ENCODE results near the gene PTGS1.
"Not testable (repeated sequence)": the region's sequence is repeated elsewhere in the genome, so short reads cannot be mapped to it uniquely, and the experiment has no call there.

The PTGS1 gene

GRCh38 chr9:122355336-122355875 is 15.4 kb upstream of the PTGS1 start:
- TF ChIP-seq YY1 (IDR thresholded peaks at IDR 0.05; ENCODE audit: insufficient read depth, insufficient read length) (no peak), SUZ12 (IDR thresholded peaks at IDR 0.05; ENCODE audit: extremely low read depth, insufficient read depth, insufficient read length) (no peak), ZNF274 (IDR thresholded peaks at IDR 0.05; ENCODE audit: low read depth, low read length) (no peak)
- no peaks in the 10 kb centered on the region for H3K4me1 ChIP-seq (ENCODE audit: insufficient read depth, insufficient read length)
- H3K27me3 ChIP-seq (ENCODE audit: insufficient read depth, insufficient read length) = peaks cover under 1% of the 10 kb centered on the region
- peaks cover 13% of the 10 kb centered on the region for H3K9me3 ChIP-seq (ENCODE audit: insufficient read depth, low read length)
- DNase-seq (ENCODE audit: low read depth, low spot score) = no peak
- no peak overlapping the region for H3K9ac ChIP-seq (ENCODE audit: insufficient read length, low read depth)
- no peaks in the 10 kb centered on the region for H3K36me3 ChIP-seq (ENCODE audit: insufficient read depth, insufficient read length, low read length)
- H3K4me3 ChIP-seq (ENCODE audit: insufficient read length, low read depth) = no peak overlapping the region

DNA sequence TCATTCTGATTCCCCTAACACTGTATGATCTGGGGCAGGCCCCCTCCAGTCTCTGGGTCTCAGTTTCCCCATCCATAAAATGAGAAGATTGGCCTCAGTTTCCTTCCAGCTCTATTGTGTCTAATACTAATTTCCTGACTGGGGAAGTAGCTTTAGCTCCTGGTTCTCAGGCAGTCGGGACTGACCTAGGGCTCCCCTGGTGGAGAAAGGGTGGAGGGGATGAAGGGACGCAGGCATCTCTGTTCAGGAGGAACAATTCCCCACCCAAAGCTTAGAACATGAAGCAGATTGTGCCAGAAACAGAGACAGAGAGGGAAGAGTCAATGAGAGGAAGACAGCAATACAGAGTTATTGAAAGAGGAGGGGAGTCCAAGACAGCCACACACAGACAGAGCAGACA is 14.2 kb upstream of the PTGS1 start:
- TF ChIP-seq SUZ12 (IDR thresholded peaks at IDR 0.05; ENCODE audit: extremely low read depth, insufficient read depth, insufficient read length) (no peak), YY1 (IDR thresholded peaks at IDR 0.05; ENCODE audit: insufficient read depth, insufficient read length) (no peak), ZNF274 (IDR thresholded peaks at IDR 0.05; ENCODE audit: low read depth, low read length) (no peak)
- no peak overlapping the region for H3K9ac ChIP-seq (ENCODE audit: insufficient read length, low read depth)
- peaks cover 13% of the 10 kb centered on the region for H3K9me3 ChIP-seq (ENCODE audit: insufficient read depth, low read length)
- H3K4me1 ChIP-seq (ENCODE audit: insufficient read depth, insufficient read length) = no peaks in the 10 kb centered on the region
- H3K27me3 ChIP-seq (ENCODE audit: insufficient read depth, insufficient read length) = no peaks in the 10 kb centered on the region
- no peak for DNase-seq (ENCODE audit: low read depth, low spot score)
- no peak overlapping the region for H3K4me3 ChIP-seq (ENCODE audit: insufficient read length, low read depth)
- H3K36me3 ChIP-seq (ENCODE audit: insufficient read depth, insufficient read length, low read length) = no peaks in the 10 kb centered on the region

DNA sequence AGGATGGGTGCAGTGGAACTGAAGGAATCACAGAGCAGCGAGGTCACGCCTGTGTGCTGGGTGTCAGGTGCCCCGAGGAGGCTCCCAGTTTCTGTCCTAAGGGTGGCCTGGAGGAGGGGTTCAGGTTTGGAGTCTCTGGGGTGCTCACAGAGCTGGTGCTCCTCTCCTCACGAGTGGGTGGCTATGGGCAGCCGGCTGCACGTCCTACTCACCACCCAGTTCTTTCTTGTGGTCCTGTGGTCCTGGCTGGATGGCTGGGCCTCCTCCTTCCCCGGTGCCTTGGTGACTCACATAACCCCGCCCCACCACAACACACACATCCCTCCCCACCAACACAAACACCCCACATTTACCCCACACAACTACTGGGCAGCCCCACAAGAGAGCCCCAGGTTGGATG is 9.9 kb upstream of the PTGS1 start:
- Histone ChIP-seq H3K9ac (ENCODE audit: insufficient read length, low read depth) (no peak overlapping the region), H3K36me3 (ENCODE audit: insufficient read depth, insufficient read length, low read length) (no peaks in the 10 kb centered on the region), H3K9me3 (ENCODE audit: insufficient read depth, low read length) (no peaks in the 10 kb centered on the region), H3K4me1 (ENCODE audit: insufficient read depth, insufficient read length) (no peaks in the 10 kb centered on the region), H3K27me3 (ENCODE audit: insufficient read depth, insufficient read length) (no peaks in the 10 kb centered on the region), H3K4me3 (ENCODE audit: insufficient read length, low read depth) (no peak overlapping the region)
- TF ChIP-seq YY1 (IDR thresholded peaks at IDR 0.05; ENCODE audit: insufficient read depth, insufficient read length) (no peak), ZNF274 (IDR thresholded peaks at IDR 0.05; ENCODE audit: low read depth, low read length) (no peak), SUZ12 (IDR thresholded peaks at IDR 0.05; ENCODE audit: extremely low read depth, insufficient read depth, insufficient read length) (no peak)
- DNase-seq (ENCODE audit: low read depth, low spot score) = no peak

- not testable (repeated sequence) for H3K9ac ChIP-seq (ENCODE audit: insufficient read length, low read depth); H3K9me3 ChIP-seq (ENCODE audit: insufficient read depth, low read length); H3K27me3 ChIP-seq (ENCODE audit: insufficient read depth, insufficient read length); DNase-seq (ENCODE audit: low read depth, low spot score); H3K4me1 ChIP-seq (ENCODE audit: insufficient read depth, insufficient read length); H3K4me3 ChIP-seq (ENCODE audit: insufficient read length, low read depth); H3K36me3 ChIP-seq (ENCODE audit: insufficient read depth, insufficient read length, low read length)
Measured at GRCh38 chr9:122363131-122363530, 7.7 kb upstream of the PTGS1 start.

DNA sequence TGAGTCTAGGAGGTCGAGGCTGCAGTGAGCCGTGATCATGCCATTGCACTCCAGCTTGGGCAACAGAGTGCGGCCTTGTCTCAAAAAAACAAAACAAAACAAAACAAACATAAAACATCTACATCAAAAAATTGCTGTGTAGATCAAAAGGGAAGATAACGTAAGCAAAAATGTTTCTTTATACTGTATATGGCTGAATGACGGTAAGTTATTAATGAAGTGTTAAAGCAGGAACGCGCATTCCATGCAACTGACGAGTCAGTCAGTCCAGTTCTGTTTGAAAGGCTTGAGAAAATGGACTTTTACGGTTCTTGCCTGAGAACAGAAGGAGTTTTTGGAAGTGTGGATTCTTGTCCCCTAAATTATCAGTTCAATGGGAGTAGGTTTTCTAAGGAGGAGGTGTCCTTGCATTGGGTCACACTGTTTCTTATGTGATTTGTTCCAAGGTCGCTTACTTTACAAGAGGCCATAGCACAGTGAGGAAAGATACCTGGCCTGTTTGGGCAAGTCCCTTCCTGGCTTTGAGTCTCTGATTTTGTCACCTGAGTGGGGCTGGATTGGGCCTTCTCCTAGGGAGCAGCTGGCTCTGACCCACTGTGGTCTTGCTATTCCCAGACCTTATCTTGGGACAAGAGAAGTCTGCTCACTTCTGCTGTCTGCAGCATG is 6.6 kb upstream of the PTGS1 start:
- H3K36me3 ChIP-seq (ENCODE audit: insufficient read depth, insufficient read length, low read length) = no peaks in the 10 kb centered on the region
- H3K27me3 ChIP-seq (ENCODE audit: insufficient read depth, insufficient read length) = peaks cover 9% of the 10 kb centered on the region
- TF ChIP-seq SUZ12 (IDR thresholded peaks at IDR 0.05; ENCODE audit: extremely low read depth, insufficient read depth, insufficient read length) (no peak), ZNF274 (IDR thresholded peaks at IDR 0.05; ENCODE audit: low read depth, low read length) (no peak), YY1 (IDR thresholded peaks at IDR 0.05; ENCODE audit: insufficient read depth, insufficient read length) (no peak)
- H3K4me1 ChIP-seq (ENCODE audit: insufficient read depth, insufficient read length) = peaks cover 4% of the 10 kb centered on the region
- peaks cover 8% of the 10 kb centered on the region; the same call in 1 of the 2 replicates for H3K9me3 ChIP-seq (ENCODE audit: insufficient read depth, low read length)
- no peak for DNase-seq (ENCODE audit: low read depth, low spot score)
- no peak overlapping the region for H3K9ac ChIP-seq (ENCODE audit: insufficient read length, low read depth)
- no peak overlapping the region for H3K4me3 ChIP-seq (ENCODE audit: insufficient read length, low read depth)

- TF ChIP-seq SUZ12 (IDR thresholded peaks at IDR 0.05; ENCODE audit: extremely low read depth, insufficient read depth, insufficient read length) (no peak), ZNF274 (IDR thresholded peaks at IDR 0.05; ENCODE audit: low read depth, low read length) (no peak), YY1 (IDR thresholded peaks at IDR 0.05; ENCODE audit: insufficient read depth, insufficient read length) (no peak)
- H3K9me3 ChIP-seq (ENCODE audit: insufficient read depth, low read length) = peaks cover 8% of the 10 kb centered on the region; the same call in 1 of the 2 replicates
- H3K4me3 ChIP-seq (ENCODE audit: insufficient read length, low read depth) = no peak overlapping the region
- H3K36me3 ChIP-seq (ENCODE audit: insufficient read depth, insufficient read length, low read length) = no peaks in the 10 kb centered on the region
- H3K4me1 ChIP-seq (ENCODE audit: insufficient read depth, insufficient read length) = peaks cover 4% of the 10 kb centered on the region
- DNase-seq (ENCODE audit: low read depth, low spot score) = no peak
- H3K9ac ChIP-seq (ENCODE audit: insufficient read length, low read depth) = no peak overlapping the region
- H3K27me3 ChIP-seq (ENCODE audit: insufficient read depth, insufficient read length) = peaks cover 14% of the 10 kb centered on the region
Measured at GRCh38 chr9:122364783-122365150, 6.1 kb upstream of the PTGS1 start.

DNA sequence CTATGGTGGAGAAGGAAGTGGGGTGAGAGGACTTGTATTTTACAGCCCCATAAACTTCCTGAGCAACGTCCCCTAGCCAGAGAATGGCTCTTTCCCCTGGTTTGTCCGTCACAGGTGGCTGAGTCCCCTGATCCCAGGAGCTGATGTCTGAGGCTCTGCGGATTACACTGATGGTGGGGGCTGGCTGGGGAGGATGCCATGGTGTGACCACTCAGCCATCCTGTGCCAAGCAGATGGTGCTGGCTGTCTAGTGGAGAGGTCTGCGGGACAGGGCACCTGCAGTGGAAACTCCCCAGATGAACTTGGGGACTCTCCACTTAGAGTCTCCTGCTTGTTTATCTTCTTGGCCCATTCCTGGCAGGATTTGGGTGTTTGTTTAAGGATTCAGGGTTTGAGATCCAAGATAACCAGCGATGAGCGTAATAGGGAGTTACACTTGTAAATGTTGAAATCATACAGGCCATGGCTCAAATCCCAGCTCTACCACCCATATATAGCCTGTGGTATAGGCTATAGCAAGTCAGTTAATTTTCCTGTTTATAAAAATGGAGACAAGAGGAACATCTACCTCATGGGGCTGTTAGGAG is 4.7 kb upstream of the PTGS1 start:
- DNase-seq (ENCODE audit: low read depth, low spot score) = no peak
- Histone ChIP-seq H3K9ac (ENCODE audit: insufficient read length, low read depth) (no peak overlapping the region), H3K36me3 (ENCODE audit: insufficient read depth, insufficient read length, low read length) (no peaks in the 10 kb centered on the region), H3K9me3 (ENCODE audit: insufficient read depth, low read length) (peaks cover 8% of the 10 kb centered on the region; the same call in 1 of the 2 replicates), H3K27me3 (ENCODE audit: insufficient read depth, insufficient read length) (peaks cover 26% of the 10 kb centered on the region), H3K4me3 (ENCODE audit: insufficient read length, low read depth) (no peak overlapping the region), H3K4me1 (ENCODE audit: insufficient read depth, insufficient read length) (peaks cover 4% of the 10 kb centered on the region)
- no peak for TF ChIP-seq ZNF274 (IDR thresholded peaks at IDR 0.05; ENCODE audit: low read depth, low read length)
- no peak for TF ChIP-seq SUZ12 (IDR thresholded peaks at IDR 0.05; ENCODE audit: extremely low read depth, insufficient read depth, insufficient read length)
- TF ChIP-seq YY1 (IDR thresholded peaks at IDR 0.05; ENCODE audit: insufficient read depth, insufficient read length) = no peak

Measured in NT2/D1 (cell line).